HG03558 (cell line): ENCODE data around the gene LMO2.
A peak's percentile ranks its signal among the peaks of the same experiment; 100 is the strongest.
"Not testable (repeated sequence)": the region's sequence is repeated elsewhere in the genome, so short reads cannot be mapped to it uniquely, and the experiment has no call there.

ENCODE experiments used
- ATAC-seq: cut with Tn5 transposase; IDR thresholded peaks from one replicate; pipeline ENCODE4 v1.9.1; 2021; ENCODE audit warnings: moderate number of reproducible peaks; ENCODE audit not compliant: unreplicated experiment; ENCODE audit errors: extremely low read depth

LMO2 gene

DNA sequence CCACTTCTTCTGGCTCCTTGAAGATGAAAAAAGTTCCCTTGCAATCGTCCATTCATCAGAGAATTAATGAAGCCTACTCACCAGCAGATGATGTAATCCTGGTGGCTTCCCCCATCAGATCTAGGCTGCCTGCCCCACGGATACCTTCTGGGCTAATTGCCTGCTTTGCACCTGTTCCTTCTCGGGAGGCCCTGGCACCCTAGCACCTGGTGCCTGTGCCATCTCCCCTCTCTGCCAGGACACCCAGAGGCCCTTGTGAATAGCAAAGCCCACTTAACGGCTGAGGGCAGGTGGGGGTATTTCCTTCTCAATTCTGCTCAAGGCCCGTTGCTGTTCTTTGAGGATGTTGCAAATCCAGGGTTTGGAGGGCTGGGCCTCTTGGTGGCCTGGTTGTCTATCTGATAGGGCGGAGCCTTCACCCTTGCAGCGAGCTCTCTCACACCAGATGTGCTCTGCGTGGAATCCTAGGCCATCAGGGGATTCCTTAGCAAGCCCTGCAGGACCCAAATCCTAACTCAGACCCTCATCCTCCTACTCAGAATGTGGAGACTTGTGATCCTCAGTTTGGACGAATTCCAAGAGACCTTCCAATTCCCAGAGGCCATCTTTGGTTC lies at the start of gene LMO2:
LMO2 (minus strand) TSS at position 363 of the 614 bp plus-strand sequence. CDS start 22,360 bp downstream, outside the sequence.
- no peak for ATAC-seq

DNA sequence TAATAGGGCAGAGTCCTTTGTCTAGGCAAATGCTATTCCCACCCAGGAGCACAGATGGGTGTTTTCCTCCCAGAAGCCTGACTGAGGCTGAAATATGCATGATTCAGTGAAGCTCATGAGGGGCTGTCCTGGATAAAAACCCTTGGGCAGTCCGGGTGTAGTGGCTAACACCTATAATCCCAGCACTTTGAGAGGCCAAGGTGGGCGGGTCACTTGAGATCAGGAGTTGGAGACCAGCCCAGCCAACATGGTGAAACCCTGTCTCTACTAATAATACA lies 48.6 kb upstream of the LMO2 start:
- no peak for ATAC-seq

DNA sequence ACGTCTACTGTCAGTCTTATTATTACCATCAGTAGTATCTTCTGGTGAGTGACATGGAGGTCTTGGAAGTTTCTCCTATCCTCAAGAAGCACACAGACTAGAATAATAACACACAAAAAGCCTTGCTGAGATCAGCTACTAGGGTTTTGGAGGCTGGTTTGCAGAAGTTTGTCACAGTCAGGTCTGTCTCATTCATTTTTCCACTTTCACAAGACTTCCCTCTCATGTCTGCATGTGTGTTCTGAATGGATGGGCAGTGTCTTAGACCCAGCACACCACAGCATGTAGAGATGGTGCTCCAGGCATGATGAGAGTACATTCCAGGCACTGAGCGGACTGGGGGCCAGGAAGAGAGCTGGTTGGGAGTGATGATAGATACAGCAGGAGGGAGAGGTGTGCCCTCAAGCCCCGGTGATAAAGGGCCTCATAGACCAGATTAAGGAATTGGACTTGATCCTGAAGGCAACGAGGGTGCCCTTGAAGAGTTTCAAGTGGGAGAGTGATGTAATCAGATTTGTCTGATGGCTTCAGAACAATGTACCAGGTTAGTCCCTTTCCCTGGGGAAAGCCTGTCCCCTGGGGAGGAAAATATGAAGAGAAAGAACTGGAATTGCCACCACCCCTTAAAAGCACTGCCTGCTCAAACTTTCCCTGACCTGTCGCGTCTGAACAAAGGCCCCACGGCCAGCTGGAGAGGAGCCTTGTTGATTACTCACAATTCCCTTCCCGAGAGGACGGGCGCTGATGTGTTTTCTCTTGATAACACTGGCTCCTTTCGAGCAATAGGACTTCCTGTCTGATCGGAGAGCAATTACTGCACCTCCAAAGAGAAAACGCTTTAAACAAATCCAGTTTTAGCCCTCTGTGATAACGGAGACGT lies 45.1 kb upstream of the LMO2 start:
- ATAC-seq: no peak

DNA sequence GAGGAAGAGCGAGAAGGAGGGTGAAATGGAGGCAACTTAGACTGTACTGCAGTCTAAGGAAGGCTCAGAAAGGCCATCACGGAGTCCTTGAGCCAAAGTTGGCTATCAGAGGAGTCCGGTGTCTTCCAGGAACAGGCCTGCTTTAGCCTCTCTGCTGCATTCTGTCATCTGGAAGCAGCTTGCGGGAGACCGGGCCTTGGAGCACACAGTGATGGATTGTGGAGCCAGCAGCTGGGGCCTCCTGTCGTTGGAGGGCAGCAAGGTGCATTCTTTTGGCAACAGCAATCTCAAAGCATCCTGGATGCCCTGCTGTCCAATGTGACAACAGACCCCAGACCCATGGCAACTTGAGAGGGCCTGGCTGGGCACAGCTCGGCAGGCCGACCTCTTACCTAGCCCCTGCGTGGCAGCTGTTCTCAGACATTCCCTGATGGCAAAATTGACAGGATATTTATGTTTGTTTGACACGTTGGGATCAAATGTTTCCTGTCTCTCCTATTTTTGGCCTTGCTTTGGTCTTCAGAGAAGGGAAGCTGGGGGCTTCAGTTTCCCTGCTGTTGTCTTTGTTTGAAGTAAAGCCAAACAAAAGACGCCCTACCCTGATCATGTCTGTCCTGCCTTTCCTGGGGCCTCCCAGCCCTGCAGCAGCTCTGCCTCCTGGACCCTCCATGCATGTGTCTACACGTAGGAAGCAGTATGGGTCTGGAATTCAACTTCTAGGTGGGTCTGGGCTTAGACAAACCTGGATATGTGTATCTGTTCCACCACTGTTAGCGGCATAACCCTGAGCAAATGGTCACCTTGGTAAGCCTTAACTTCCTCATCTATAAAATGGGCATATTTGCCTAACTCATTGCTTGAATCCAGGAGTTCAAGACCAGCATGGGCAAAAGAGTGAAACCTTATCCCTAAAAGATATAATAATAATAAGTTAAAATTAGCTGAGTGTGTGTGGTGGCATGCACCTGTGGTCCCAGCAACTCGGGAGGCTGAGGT lies 43.9 kb upstream of the LMO2 start:
- ATAC-seq: no peak

DNA sequence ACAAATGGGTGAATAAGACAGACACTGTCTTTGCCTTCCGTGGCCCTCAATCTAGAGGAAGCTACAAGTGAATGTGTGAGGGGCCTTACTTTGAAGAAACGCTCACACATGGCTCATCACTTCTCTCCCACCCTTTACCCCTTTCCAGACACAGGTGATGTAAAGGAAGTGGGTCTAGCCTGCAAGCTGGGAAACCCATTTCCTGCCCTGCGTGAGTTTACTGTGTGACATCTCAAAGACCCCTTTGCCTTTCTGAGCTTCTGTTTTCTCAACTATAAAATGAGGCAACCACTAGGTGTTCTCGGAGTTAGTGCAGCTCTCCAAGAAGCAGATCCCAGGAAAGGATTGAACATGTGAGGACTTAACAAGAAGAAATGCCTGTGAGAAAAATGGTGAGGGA lies 43.1 kb upstream of the LMO2 start:
- ATAC-seq: no peak

DNA sequence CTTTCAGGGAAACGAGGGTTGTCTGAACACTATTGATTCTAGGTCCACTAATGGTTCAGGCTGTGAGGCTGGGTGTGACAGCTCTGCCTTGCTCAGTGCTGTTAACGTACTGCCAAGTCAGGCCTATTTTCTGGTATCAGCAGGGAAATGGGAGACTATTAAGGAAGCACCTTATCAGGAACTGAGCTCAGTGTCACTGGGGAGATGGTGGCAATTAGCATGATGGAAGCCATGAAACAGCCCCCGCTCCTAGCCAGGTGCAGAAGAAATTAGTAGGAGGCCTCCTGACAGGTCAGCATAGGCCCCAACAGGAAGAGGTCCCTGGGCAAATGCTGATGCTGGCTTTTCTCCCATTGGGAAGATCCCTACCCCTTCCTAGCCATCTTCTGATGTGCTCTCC lies 42.6 kb upstream of the LMO2 start:
- no peak for ATAC-seq

DNA sequence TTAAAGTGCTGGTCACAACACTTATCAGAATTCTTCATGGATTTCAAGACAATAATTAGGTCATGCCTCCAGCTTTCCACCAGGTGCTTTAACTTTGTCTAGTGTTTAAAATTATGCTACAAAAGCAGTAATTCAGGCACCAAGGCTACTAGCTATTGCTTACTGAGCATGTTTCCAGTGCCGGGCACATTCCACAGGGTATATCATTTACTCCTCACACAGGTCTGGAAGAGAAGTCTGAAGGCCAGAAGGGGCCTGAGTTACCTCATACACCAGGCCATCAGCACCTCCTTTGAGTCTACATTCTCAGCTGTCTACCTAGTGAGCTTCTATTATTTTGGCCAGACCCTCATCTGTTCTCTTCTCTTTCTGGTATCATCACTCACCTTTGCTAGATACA lies 41.7 kb upstream of the LMO2 start:
- no peak for ATAC-seq

DNA sequence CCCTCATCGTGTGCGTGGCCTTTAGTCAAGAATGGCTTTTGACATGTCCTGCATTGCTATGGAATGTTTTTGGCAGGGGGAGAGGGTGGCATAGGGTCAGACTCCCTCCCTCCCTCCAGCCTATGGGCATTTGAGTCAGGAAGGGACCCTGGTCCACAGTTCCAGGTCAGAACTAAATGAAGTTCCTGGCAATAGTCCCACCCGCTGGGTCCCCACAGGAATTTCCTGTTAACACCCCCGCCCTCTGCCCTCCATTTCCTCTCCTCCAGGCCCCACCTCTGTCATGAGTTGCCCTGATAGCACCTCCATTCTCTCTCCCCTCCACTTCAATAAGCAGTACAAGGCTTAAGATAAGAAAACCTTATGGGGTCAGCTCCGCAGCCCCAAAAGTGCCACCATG lies 40.8 kb upstream of the LMO2 start:
- no peak for ATAC-seq

DNA sequence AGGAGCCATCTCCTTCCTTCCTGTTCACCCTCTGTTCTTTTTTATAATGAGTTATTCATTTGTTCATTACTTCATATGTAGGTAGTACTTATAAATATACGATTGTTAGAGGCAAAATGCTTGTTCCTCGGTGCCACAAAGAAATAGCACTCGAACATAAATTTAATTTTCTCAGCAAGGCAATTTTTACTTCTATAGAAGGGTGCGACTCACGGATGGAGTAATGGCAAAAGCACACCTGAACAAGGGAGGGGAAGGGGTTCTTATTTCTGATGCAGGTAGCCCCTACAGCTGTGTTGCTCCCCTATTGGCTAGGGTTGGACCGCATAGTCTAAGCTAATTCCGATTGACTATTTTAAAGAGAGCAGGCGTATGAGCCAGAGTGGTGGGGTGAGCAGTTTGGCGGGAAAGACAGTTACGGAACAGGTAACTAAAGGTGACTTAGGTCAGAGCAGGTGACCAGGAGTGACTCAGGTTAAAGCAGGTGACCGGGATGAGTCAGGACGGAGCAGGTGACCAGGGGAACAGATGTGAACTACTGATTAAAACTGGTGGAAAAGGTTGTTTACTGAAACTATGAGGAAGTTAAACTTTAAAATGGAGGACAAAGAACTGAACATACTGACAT lies 40.0 kb upstream of the LMO2 start:
- not testable (repeated sequence) for ATAC-seq

DNA sequence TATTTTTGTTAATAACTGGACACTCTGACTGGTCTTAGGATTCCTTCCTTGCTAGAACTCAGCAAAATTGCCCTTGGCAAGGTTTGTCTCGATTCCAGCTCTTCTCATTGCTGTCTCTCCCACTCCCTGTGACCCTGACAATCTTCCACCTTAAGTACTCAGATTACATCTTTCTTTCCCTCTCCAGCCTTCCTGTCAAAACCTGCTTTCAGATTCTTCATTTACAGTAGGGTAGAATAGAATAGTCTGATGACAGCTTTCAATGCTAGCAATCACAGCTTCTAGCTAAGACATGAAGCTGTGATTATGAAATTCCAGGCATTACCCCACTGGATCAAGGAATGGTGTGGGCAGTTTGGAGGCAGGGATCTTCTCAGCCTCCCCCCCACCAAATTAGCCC lies 39.2 kb upstream of the LMO2 start:
- no peak for ATAC-seq

DNA sequence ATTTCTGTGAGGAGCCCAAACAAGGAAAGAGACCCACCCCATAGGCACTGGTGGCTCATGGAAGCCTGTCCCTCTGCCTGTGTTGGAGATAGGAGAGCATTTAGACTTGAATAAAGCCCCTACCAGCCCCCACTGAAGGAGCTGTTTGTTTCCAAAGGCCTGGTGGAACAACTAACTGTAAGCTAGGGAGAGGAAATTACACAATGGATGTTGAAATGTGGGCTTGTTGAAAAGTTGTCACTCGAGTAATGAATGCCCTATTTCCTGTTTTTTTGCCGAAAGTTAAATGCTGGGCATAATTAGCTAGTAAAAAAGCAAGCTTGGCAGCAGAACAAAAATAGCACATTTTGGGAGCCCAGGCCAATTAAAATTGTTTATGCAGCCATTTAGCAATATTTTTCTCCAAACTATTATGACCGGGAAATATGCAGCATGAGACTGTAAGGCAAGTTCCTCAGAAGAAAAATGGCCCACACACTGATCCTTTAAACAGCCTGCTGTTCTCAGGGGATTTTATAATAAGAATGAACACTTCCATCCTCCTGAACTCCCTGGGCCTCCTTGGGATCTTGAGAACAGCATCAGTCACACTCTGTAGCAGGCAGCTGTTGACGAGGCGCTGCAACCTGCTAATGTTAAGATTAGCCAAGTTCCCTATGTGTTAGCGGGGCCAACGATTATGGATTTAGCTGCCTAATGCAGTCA lies 38.6 kb upstream of the LMO2 start:
- ATAC-seq: no peak

DNA sequence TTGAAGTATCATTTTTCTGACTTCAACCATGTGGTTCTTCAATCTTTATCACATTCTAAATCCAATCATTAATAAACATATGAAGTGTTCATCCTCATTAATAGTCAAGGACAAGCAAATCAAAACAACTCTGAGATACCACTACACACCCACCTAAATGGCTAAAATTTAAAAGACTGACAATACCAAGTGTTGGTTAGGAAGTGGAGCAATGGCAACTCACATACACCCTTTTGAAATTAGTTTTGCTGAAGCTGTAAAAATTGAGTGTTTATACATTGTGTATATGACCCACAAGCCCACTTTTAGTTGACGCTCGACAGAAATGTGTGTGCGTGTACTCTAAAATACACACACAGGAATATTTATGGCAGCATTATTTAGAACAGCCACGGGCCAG lies 36.7 kb upstream of the LMO2 start:
- ATAC-seq: no peak

DNA sequence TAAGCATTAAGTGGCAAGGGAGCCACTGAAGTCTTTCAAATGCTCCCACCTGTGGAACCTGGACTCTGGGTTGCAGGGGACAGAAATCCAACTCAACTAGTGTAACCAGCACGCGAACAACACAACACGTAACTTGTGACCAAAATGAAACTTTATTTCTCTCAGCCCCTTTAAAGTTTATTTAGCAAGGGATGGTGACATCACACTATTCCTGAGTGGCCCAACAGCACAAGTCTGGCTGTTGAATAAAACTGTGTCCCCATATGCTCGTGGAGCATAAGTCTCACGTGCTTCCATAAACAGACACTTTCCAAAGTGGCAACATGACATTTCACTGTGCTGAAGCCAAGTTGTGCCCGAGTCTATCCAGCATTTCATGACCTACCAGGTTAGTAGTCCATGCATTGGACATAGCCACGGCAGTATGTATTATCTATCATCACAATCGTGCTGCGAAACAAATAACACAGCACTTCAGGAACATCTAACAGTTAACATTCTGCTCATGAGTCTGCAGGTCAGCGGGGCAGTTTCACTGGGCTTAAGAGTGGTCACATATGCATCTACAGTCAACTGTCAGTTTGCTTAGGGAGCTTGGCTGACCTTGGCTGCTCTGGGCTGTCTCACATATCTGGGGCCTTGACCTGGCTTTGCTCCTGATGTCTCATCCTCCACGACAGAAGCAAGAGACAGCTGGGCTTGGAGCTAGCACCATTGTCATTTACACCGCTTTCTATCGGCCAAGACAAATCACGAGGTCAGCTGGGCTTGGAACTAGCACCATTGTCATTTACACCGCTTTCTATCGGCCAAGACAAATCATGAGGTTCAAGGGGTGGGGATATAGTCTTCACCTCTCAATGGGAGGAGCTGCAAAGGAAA lies 35.0 kb upstream of the LMO2 start:
- no peak for ATAC-seq

DNA sequence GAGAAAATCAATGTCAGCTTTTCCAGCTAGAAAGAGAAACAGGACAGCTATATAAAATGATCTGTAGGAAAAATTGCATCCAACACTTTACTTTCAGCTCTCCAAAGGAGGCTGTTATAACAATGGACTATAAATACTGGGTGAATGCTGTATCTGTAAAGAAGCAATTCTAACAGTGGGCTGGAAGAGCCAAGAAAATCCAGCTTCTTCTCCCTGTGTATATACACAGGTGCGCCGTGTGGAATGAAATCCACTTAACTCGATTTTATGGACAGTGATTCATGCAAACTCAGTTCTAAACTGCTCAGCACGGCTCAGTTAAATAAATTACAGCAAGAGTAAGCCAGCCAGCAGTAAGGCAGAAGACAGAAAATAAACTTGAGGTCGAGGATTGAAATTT lies 32.5 kb upstream of the LMO2 start:
- no peak for ATAC-seq

DNA sequence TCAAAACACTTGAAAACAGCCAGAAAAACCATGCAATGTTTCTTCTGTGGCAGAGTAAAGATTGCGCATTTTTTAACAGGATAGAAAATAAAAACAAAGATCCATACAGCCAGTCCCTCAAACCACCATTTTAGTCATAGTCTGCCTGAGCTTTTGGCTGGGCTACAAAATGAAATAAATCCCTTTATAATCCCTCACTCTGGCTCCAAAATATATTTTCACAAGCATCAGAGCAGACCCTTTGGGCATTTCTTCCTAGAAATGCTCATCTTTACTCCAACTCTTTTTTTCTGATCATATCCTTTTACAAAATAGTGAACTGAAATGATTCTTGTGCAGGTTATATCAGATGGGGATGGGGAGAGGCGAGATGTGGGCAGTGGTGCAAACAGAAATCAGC lies 31.8 kb upstream of the LMO2 start:
- no peak for ATAC-seq

DNA sequence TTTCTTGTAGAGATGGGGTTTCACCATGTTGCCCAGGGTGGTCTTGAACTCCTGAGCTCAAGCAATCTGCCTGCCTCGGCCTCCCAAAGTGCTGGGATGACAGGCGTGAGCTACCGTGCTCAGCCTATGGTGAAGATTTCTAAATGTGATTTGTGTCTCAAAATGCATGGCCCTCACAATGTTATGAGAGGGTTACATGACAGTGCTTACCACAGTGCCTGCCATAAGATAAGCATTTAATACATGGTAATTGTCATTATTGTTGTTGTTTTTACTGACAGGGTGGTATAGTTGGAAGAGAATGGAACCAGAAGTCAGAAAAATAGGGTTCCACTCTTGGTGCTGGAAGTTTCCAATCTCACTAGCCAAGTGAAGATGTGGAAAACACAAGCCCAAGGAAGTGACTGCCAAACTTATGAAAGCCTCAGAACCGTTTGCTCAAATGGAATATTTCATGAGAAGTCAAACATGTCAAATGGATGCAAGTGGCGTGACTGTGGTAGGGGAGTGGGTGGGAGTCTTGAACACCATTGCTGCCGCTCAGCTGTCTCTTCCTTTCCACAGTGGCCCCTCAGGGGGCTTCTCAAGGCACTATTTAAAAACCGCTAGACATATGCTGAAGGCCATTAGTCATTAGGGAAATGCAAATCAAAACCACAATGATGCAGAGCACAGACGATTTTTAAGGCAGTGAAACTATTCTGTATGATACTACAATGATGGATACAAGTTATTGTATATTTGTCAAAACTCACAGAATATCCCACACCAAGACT lies 29.1 kb upstream of the LMO2 start:
- peak; percentile 90 for ATAC-seq

DNA sequence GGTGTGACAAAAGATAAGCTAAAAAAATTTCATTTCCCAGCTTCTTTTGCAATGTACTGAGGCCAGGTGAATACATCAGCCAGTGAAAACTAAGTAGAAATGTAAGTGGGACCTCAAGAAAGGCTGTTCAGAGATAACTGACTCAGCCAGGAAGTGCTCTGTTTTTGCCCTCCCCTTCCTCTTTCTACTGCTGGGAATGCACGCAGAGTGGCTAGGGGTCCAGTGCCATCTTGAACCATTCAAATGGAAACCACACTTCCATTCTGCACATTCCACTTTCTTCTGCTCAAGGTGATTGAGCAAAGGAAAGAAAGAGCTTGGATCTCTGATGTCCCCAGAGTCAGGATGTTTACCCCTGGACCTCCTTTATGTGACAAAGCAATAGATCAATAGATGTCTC lies 27.8 kb upstream of the LMO2 start:
- ATAC-seq: no peak

DNA sequence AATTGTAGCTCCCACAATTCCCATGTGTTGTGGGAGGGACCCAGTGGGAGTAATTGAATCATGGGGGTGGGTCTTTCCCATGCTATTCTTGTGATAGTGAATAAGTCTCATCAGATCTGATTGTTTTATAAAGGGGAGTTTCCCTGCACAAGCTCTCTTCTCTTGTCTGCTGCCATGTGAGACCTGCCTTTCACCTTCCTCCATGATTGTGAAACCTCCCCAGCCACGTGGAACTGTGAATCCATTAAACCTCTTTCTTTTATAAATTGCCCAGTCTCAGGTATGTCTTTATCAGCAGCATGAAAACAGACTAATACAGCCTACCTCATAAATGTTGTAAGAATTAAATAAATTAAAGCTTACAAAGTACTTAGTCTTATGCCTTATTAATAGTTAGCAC lies 25.5 kb upstream of the LMO2 start:
- ATAC-seq: not testable (repeated sequence)
